Prostate gland (tissue), 2 donors: Measurements from ENCODE around the gene BARX1. TPM values are rescaled to one million over a fixed set of nuclear protein-coding genes. Genes with fewer than 3 reads are reported as not detected.

Experiments
- DNase-seq: peaks from one replicate; pipeline ENCODE4 v3.0.0-alpha.2; 2019; ENCODE audit warnings: low spot score
- H3K27ac ChIP-seq, 2 donors: fragments of 200-600 bp; sonication (generic); 2 replicates each; pipeline ENCODE4 v1.5.1; 2017 to 2019
- H3K27me3 ChIP-seq: fragments of 200-600 bp; sonication (generic); replicated peaks from 2 replicates; pipeline ENCODE4 v1.5.1; 2019; ENCODE audit not compliant: insufficient read depth
- H3K36me3 ChIP-seq, 2 donors: fragments of 200-600 bp; sonication (generic); 1 replicate in 1 of 2; 2 replicates in 1 of 2; pipeline versions ENCODE4 v1.5.1 to v1.8.1; 2017 to 2019
- H3K4me1 ChIP-seq: fragments of 200-600 bp; sonication (generic); replicated peaks from 2 replicates; pipeline ENCODE4 v1.5.1; 2019
- H3K4me3 ChIP-seq, 2 donors: fragments of 200-600 bp; sonication (generic); 2 replicates each; pipeline ENCODE4 v1.5.1; 2017 to 2019
- H3K9me3 ChIP-seq: fragments of 200-600 bp; sonication (generic); 2 replicates; pipeline ENCODE4 v1.5.1; 2017
- CTCF ChIP-seq, 4 experiments: fragments of 200-600 bp in 2 of 4; fragments of 450-650 bp in 2 of 4; sonication (generic) in 2 of 4; IDR thresholded peaks; 1 replicate in 3 of 4; 2 replicates in 1 of 4; pipeline ENCODE4 v1.5.1; 2016 to 2019; ENCODE audit warnings: antibody characterized with exemption in 4 of 4, mild to moderate bottlenecking in 2 of 4, moderate library complexity in 2 of 4
- POLR2A ChIP-seq: fragments of 450-650 bp; IDR thresholded peaks from one replicate; pipeline ENCODE4 v1.6.1; 2016; ENCODE audit warnings: antibody characterized with exemption, mild to moderate bottlenecking
- POLR2AphosphoS5 ChIP-seq: sonication (generic); formaldehyde crosslinking; IDR thresholded peaks from one replicate; pipeline ENCODE4 v1.6.1; 2017; ENCODE audit warnings: antibody characterized with exemption
- WGBS: methylation state at CpG from one replicate; pipeline ENCODE4 v1.1.5; 2018; 5-methylcytosine and 5-hydroxymethylcytosine counted together
- intact Hi-C: fragments of 100-400 bp; cut with DNase I; formaldehyde crosslinking; loops from one replicate; pipeline ENCODE4 v1.14.2; 2022
- total RNA-seq, 2 donors: library from RNA; depleted of rRNA; stranded (reverse); fragments of >200 nt; gene quantifications; one replicate each; pipeline ENCODE4 v1.1.0, GENCODE V29; 2016

BARX1 gene
- total RNA-seq, 2 donors from 2014 or later = 3.7 TPM; not detected in 1

- intact Hi-C loops = no loop called here
- WGBS = 4% methylated on average over 39 of the region's 39 CpGs
- TF ChIP-seq CTCF (IDR thresholded peaks at IDR 0.05) (no peak), POLR2A (no peak), POLR2AphosphoS5 (no peak)
- no peaks in the 10 kb centered on the region for H3K9me3 ChIP-seq
- peaks cover 66% of the 10 kb centered on the region for H3K27me3 ChIP-seq
- H3K36me3 ChIP-seq = no peaks in the 10 kb centered on the region
- peak overlapping the region; percentile 28 to 35 for H3K4me3 ChIP-seq
- H3K4me1 ChIP-seq = peaks cover 10% of the 10 kb centered on the region
- no peak overlapping the region for H3K27ac ChIP-seq
- no peak for DNase-seq
These were observed 3.5 kb downstream of the BARX1 start for GRCh38 chr9:93951655-93952118.

DNA sequence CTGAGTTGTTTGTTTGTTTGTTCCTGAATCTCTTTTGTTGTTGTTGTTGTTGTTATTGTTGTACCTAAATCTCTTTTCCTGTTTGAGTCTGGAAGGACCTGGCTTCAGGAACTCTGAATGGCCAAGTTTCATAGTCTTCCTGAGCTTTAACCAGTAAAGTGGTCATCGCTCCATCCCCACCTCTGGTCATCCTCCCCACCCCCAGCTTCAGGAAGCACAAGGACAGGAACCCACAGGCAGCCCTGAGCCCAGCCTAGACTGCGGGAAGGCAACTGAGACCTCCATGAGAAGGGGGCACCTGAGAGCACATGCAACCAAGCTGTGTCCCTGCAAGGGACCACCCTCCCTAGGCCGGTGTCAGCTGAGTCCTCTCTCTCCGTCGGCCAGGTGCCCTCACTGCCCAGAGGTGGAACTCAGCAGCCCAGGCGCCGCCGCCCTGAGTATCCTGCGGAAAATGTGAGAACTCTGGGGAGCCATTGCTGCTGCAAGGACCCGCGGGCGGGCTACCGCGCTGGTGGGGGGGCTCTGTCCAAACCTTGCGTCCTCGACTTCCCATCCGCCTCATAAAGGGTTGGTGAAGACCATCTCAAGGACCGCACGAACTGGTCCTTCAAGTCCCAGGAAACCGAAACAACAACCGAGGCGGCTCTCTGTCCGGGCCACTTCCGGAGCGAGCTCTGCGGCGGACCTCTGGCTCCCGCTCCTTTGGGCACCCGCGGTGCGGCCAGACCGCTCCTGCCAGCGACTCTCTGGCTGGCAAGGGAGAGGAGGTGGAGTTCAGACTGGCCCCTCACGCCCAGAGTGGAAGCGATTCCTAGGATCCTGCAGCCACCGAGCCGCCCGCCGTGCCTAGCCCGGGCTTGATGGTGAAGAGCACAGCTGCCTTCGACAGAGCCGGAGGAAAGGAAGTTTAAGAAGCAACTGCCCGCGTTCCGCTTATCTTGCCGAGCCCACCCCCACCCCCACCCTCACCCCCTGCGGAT, 4.2 kb downstream of the BARX1 start:
- WGBS = 2% methylated on average over 47 of the region's 47 CpGs
- intact Hi-C loops = no loop called here
- H3K9me3 ChIP-seq = no peaks in the 10 kb centered on the region
- no peaks in the 10 kb centered on the region for H3K36me3 ChIP-seq
- H3K4me3 ChIP-seq = peak overlapping the region; percentile 28 to 35
- peak; percentile 15 for DNase-seq
- peaks cover 10% of the 10 kb centered on the region for H3K4me1 ChIP-seq
- H3K27me3 ChIP-seq = peaks cover 61% of the 10 kb centered on the region
- peak; percentile 5 for TF ChIP-seq POLR2AphosphoS5
- TF ChIP-seq POLR2A = no peak
- no peak for TF ChIP-seq CTCF (IDR thresholded peaks at IDR 0.05)
- no peak overlapping the region for H3K27ac ChIP-seq

DNA sequence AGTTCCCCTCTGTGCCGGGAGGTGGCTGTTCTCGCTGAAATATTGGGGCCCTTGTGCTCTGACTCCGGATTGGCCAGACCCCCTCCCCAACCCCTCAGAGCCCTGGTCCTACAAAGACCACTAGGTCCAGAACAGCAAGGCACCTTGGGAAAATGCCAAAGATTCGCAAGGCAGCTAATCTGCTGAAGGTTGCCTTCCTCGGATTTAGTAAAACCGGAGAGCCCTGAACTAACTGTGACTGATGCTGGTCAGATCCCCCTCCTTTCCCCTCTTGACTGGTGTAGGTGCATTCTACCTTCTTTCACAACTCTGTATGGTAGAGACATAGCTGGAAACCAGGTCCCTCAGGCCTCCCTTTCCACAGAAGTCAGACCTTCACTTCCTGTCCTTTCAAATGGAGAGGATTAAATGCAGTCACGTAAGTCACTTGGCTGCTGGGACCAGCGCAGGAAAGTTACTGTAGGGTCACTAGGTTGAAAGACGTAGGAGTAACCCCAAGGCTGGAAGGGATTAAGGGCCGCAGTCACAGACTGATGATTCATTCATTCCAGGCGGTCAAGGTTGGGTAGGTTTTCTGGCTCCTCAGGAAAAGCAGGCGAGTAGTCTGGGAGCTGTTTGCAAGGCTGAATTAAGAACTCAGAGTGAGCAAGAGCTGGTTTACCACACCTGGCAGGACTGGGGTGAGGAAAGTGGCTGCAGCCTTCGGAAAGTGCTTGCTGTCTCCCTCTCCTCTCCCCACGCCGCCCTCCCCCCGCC, 5.3 kb downstream of the BARX1 start:
- intact Hi-C loops = no loop called here
- Histone ChIP-seq H3K27me3 (peaks cover 65% of the 10 kb centered on the region), H3K36me3 (no peaks in the 10 kb centered on the region), H3K9me3 (no peaks in the 10 kb centered on the region), H3K27ac (no peak overlapping the region), H3K4me3 (no peak overlapping the region), H3K4me1 (peaks cover 10% of the 10 kb centered on the region)
- TF ChIP-seq POLR2A (no peak), CTCF (IDR thresholded peaks at IDR 0.05) (no peak)
- DNase-seq = no peak
- WGBS = 28% methylated on average over 15 of the region's 16 CpGs

DNA sequence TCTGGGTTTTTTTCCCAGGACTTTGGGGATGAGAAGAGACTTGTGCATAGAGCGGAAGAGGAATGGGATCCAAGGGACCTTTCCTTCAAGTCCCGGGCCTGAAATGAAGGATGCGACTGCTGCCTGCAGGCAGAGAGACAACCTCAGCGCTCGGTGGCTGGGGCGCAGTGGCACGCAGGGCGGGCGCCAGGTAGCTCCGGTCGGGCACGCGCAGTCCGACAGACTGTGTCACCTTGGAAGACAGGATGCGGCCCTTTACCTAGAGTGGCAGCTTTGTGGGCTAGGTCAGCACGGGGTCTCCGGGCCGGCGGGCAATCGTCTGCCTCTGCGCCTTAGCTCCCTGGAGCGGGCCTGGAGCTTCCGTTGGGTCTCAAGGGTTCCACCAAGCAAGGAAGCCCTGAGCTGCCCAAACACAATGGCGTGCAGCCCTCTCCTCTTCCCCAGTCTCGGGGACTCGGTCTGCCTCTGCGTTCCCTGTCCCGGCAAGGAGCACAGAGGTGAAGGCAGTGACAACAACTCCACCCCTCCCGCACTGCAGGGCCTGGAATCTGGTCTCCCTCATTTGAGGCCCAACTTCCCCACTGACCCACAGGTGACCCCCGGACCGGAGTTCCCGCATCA, 6.0 kb downstream of the BARX1 start:
- H3K4me1 ChIP-seq = peaks cover 10% of the 10 kb centered on the region
- no peak overlapping the region for H3K4me3 ChIP-seq
- 11% methylated on average over 32 of the region's 32 CpGs for WGBS
- no peaks in the 10 kb centered on the region for H3K36me3 ChIP-seq
- no peak for TF ChIP-seq POLR2AphosphoS5
- TF ChIP-seq POLR2A = no peak
- TF ChIP-seq CTCF (IDR thresholded peaks at IDR 0.05) = no peak
- no peaks in the 10 kb centered on the region for H3K9me3 ChIP-seq
- no peak overlapping the region for H3K27ac ChIP-seq
- DNase-seq = no peak
- intact Hi-C loops = no loop called here
- peaks cover 60% of the 10 kb centered on the region for H3K27me3 ChIP-seq
